Measurements from ENCODE around the gene APCDD1.

DNA sequence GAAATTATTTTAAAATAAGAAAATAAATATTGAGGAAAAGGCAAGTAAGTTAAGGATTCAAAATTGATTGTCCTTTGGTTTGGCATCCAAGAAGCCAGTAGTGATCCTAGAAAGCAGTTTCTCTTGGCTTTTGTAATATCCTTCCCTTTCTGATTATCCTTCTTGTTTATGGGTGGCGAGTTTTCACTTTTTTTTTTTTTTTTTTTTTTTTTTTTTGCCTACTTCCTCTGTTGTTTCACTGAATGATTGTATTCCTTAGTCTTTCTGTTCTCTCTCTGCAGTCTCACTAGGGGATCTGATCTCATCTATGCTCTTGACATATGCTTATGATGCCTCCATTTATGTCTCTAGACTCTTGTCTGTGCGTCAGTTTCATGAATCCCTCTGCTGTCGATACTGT lies 75.6 kb downstream of the APCDD1 start:
- TF ChIP-seq EZH2phosphoT487 (IDR thresholded peaks at IDR 0.05) (no peak), EZH2 (IDR thresholded peaks at IDR 0.05) (no peak)
- TF ChIP-seq, protein P1, sequence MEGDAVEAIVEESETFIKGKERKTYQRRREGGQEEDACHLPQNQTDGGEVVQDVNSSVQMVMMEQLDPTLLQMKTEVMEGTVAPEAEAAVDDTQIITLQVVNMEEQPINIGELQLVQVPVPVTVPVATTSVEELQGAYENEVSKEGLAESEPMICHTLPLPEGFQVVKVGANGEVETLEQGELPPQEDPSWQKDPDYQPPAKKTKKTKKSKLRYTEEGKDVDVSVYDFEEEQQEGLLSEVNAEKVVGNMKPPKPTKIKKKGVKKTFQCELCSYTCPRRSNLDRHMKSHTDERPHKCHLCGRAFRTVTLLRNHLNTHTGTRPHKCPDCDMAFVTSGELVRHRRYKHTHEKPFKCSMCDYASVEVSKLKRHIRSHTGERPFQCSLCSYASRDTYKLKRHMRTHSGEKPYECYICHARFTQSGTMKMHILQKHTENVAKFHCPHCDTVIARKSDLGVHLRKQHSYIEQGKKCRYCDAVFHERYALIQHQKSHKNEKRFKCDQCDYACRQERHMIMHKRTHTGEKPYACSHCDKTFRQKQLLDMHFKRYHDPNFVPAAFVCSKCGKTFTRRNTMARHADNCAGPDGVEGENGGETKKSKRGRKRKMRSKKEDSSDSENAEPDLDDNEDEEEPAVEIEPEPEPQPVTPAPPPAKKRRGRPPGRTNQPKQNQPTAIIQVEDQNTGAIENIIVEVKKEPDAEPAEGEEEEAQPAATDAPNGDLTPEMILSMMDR (IDR thresholded peaks at IDR 0.05) = no peak

Data from neural progenitor cell (in vitro differentiated cells).